T follicular helper cell (primary cell): Measurements from ENCODE around the gene TES.

Experiments
- DNase-seq: peaks from one replicate; pipeline ENCODE4 v3.0.0-alpha.2; 2020; ENCODE audit warnings: low read depth

Gene TES

GRCh38 chr7:116219834-116220233 is 9.5 kb downstream of the TES start:
- DNase-seq: no peak

GRCh38 chr7:116222501-116222900 is 12.2 kb downstream of the TES start:
- DNase-seq: no peak

GRCh38 chr7:116223588-116223987 is 13.2 kb downstream of the TES start:
- no peak for DNase-seq

- DNase-seq: no peak
Measured at GRCh38 chr7:116224492-116225098, 14.3 kb downstream of the TES start.

GRCh38 chr7:116225860-116226259 is 15.5 kb downstream of the TES start:
- DNase-seq: no peak

- no peak for DNase-seq
Measured at GRCh38 chr7:116226664-116227063, 16.3 kb downstream of the TES start.

GRCh38 chr7:116227678-116228239 is 17.4 kb downstream of the TES start:
- no peak for DNase-seq

GRCh38 chr7:116228241-116228640 is 17.9 kb downstream of the TES start:
- DNase-seq: no peak

- no peak for DNase-seq
Measured at GRCh38 chr7:116229366-116229765, 19.0 kb downstream of the TES start.

GRCh38 chr7:116230191-116231005 is 20.1 kb downstream of the TES start:
- DNase-seq: no peak

- DNase-seq: no peak
Measured at GRCh38 chr7:116231543-116231942, 21.2 kb downstream of the TES start.

- no peak for DNase-seq
Measured at GRCh38 chr7:116231949-116232348, 21.6 kb downstream of the TES start.

- DNase-seq: no peak
Measured at GRCh38 chr7:116232350-116232749, 22.0 kb downstream of the TES start.

GRCh38 chr7:116232920-116233319 is 22.6 kb downstream of the TES start:
- DNase-seq: no peak

- no peak for DNase-seq
Measured at GRCh38 chr7:116234517-116235200, 24.3 kb downstream of the TES start.

GRCh38 chr7:116235380-116235779 is 25.0 kb downstream of the TES start:
- DNase-seq: no peak

- peak; percentile 52 for DNase-seq
Measured at GRCh38 chr7:116236020-116236630, 25.8 kb downstream of the TES start.

- no peak for DNase-seq
Measured at GRCh38 chr7:116239020-116239419, 28.7 kb downstream of the TES start.

- no peak for DNase-seq
Measured at GRCh38 chr7:116239434-116239833, 29.1 kb downstream of the TES start.

- DNase-seq: no peak
Measured at GRCh38 chr7:116240024-116240668, 29.8 kb downstream of the TES start.

GRCh38 chr7:116241291-116241690 is 31.0 kb downstream of the TES start:
- no peak for DNase-seq

GRCh38 chr7:116242178-116242577 is 31.8 kb downstream of the TES start:
- DNase-seq: no peak
